GM21381 (cell line): ENCODE data around the gene HSPA4.
"Not testable (repeated sequence)": the region's sequence is repeated elsewhere in the genome, so short reads cannot be mapped to it uniquely, and the experiment has no call there.

Experiments
- ATAC-seq: cut with Tn5 transposase; IDR thresholded peaks from one replicate; pipeline ENCODE4 v1.9.1; 2021; ENCODE audit warnings: mild to moderate bottlenecking, moderate library complexity; ENCODE audit not compliant: unreplicated experiment

The HSPA4 gene

GRCh38 chr5:133121611-133122150 is 69.9 kb downstream of the HSPA4 start:
- ATAC-seq = no peak

GRCh38 chr5:133122711-133123110 is 70.9 kb downstream of the HSPA4 start:
- ATAC-seq = no peak

GRCh38 chr5:133123297-133123696 is 71.5 kb downstream of the HSPA4 start:
- ATAC-seq = no peak

GRCh38 chr5:133124891-133125290 is 73.1 kb downstream of the HSPA4 start:
- no peak for ATAC-seq

GRCh38 chr5:133128066-133128465 is 76.3 kb downstream of the HSPA4 start:
- ATAC-seq = no peak

GRCh38 chr5:133129289-133129688 is 77.5 kb downstream of the HSPA4 start:
- ATAC-seq = no peak

- ATAC-seq = no peak
Observed at GRCh38 chr5:133129950-133130349, 78.1 kb downstream of the HSPA4 start.

- ATAC-seq = no peak
Observed at GRCh38 chr5:133130387-133131118, 78.7 kb downstream of the HSPA4 start.

- no peak for ATAC-seq
Observed at GRCh38 chr5:133132717-133133116, 80.9 kb downstream of the HSPA4 start.

GRCh38 chr5:133133241-133133640 is 81.4 kb downstream of the HSPA4 start:
- not testable (repeated sequence) for ATAC-seq

GRCh38 chr5:133136890-133137289 is 85.1 kb downstream of the HSPA4 start:
- not testable (repeated sequence) for ATAC-seq

GRCh38 chr5:133140311-133140710 is 88.5 kb downstream of the HSPA4 start:
- ATAC-seq = no peak

GRCh38 chr5:133141746-133142145 is 89.9 kb downstream of the HSPA4 start:
- ATAC-seq = no peak

GRCh38 chr5:133142782-133143181 is 91.0 kb downstream of the HSPA4 start:
- no peak for ATAC-seq

- ATAC-seq = no peak
Observed at GRCh38 chr5:133144245-133144981, 92.6 kb downstream of the HSPA4 start.

GRCh38 chr5:133145436-133146170 is 93.8 kb downstream of the HSPA4 start:
- no peak for ATAC-seq

GRCh38 chr5:133147411-133147810 is 95.6 kb downstream of the HSPA4 start:
- ATAC-seq = no peak

GRCh38 chr5:133147815-133148567 is 96.2 kb downstream of the HSPA4 start:
- no peak for ATAC-seq

- no peak for ATAC-seq
Observed at GRCh38 chr5:133149345-133149744, 97.5 kb downstream of the HSPA4 start.

- no peak for ATAC-seq
Observed at GRCh38 chr5:133150909-133151544, 99.2 kb downstream of the HSPA4 start.
